GM12874 (cell line): Measurements from ENCODE around the gene RYR1.

ENCODE experiments used
- TF ChIP-seq, protein P1 (sequence below): IDR thresholded peaks from 2 replicates; pipeline ENCODE4 v1.5.1; 2011; ENCODE audit warnings: low read depth, mild to moderate bottlenecking, control low read depth, low read length, moderate library complexity; ENCODE audit not compliant: insufficient read depth

Gene RYR1

DNA sequence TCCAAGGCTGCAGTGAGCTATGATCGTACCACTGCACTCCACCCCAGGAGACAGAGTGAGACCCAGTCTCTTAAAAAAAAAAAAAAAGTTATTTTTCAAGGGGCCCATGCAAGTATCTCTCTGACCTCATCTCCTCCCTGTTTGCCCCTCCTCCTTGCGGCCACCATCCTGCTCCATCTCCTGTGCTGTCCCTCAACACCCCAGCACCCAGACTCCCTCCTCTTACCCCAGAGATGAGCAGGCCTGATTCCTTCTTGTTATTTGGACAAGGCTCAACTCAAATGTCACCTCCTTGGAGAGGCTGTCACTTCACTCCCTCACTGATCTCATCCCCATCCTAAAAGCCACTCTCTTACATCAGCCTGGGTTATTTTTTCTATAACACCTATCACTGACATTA lies 4.4 kb downstream of the RYR1 start:
- TF ChIP-seq, protein P1, sequence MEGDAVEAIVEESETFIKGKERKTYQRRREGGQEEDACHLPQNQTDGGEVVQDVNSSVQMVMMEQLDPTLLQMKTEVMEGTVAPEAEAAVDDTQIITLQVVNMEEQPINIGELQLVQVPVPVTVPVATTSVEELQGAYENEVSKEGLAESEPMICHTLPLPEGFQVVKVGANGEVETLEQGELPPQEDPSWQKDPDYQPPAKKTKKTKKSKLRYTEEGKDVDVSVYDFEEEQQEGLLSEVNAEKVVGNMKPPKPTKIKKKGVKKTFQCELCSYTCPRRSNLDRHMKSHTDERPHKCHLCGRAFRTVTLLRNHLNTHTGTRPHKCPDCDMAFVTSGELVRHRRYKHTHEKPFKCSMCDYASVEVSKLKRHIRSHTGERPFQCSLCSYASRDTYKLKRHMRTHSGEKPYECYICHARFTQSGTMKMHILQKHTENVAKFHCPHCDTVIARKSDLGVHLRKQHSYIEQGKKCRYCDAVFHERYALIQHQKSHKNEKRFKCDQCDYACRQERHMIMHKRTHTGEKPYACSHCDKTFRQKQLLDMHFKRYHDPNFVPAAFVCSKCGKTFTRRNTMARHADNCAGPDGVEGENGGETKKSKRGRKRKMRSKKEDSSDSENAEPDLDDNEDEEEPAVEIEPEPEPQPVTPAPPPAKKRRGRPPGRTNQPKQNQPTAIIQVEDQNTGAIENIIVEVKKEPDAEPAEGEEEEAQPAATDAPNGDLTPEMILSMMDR, result no peak

- TF ChIP-seq, protein P1, result no peak
Measured at GRCh38 chr19:38440592-38440991, 7.1 kb downstream of the RYR1 start.

DNA sequence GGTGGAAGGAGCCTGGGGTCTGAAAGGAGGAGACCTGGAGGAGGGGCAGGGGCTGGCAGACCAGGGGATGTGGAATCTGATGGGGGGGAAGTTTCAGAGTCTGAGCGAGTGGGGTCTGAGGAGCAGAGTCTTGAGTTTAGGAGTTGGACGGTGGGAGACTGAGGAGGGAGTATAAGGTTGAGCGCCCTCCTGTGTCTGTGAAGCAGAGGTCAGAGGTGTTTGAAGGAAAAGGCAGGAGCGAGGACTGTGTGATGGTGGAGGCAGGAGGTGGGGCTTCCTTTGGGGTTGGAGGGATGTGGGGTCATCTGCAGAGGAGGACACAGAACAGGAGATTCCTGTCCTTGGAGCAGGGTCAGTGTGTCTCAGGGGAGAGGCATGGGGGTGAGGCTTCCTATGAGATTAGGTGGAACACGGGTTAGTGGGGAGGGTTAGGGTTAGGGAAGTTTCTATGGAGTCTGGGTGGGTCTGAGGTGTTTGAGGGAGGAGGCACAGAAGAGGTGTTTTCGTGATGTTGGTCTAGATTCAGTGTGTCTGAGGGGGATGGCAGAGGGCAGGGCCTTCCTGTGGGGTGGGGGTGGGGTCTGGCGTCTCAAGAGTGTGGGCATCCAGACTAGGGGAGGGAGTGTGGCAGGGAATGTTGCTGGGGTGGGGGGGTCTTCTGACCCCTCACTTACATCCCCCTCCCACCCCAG lies 8.3 kb downstream of the RYR1 start:
- TF ChIP-seq, protein P1, result no peak

DNA sequence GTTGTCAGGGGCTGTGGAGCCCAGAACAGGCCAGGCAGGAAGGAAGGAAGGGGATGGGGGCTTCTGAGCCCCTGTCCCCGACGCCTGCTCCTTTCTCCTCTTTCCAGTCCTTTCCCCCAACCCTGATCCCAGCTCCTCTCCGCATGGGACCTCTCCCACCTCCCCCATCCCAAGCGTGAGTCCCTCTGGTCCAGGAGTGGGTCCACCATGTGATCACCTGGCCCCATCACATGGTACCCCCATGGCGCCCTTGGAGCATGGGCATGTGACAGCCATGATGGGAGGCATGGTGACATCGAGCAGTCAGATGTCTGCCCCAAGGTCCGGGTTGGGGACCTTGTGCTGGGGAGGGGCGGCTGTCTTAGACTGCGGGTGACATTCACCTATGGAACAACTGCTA lies 9.2 kb downstream of the RYR1 start:
- TF ChIP-seq, protein P1, result no peak

GRCh38 chr19:38443458-38443999 lies 10.0 kb downstream of the RYR1 start:
- TF ChIP-seq, protein P1, result no peak

DNA sequence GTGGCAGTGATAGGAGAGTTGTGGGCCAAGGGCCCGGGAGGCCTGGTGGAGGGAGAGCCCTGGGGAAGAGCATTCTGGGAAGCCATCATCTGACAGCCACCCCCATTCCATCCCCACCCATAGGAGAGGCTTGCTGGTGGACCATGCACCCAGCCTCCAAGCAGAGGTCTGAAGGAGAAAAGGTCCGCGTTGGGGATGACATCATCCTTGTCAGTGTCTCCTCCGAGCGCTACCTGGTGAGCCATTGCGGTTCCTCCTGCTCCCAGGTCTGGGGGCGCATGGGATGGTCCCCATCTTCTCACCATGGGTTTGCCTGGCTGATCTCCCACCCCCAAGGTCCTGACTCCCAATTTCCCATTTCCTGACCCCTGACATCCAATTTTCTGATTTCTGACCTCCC lies 10.5 kb downstream of the RYR1 start:
- TF ChIP-seq, protein P1, result no peak

DNA sequence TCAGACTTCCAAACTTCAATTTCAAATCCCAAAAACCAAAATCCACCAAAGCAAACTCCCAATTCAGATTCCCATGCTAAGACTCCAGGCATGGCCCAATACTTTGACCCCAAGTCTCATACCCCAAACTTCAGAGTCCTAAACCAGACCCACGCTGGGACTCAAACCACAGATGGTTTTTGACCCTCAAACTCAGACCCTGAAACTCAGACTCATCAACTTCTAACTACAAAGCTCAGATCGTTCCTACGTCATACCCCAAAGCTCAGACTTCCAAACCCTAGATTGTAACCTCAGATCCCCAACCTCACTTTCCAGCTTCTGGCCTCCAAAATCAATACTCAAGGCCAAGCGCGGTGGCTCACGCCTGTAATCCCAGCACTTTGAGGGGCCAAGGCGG lies 11.9 kb downstream of the RYR1 start:
- TF ChIP-seq, protein P1, result no peak
